Measurements from ENCODE around the gene ESR2. TPM values are rescaled to one million over a fixed set of nuclear protein-coding genes. Genes with fewer than 3 reads are reported as not detected.

The ESR2 gene
- total and polyA plus RNA-seq, 4 experiments from 2014 or later, result 0.12 to 0.59 TPM; not detected in 2

DNA sequence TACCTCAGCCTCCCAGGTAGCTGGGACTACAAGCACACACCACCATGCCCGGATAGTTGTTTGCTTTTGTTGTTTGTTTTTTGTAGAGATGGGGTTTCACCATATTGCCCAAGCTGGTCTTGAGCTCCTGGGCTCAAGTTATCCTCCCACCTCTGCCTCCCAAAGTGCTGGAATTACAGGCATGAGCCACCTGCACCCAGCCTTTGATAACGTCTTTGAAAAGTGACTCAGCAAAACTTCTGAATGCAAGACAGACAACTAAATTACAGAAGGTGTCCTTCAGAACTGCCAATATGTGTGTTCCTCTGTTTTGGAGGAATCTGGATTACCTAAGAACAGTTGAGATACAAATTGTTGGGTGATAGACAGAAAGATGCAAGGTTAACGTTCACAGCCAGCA is 99.8 kb downstream of the ESR2 start:
- no peaks in the 10 kb centered on the region for H3K9me3 ChIP-seq (ENCODE audit: control insufficient read depth in 1 of 2, low read length in 2 of 2)
- no peak overlapping the region for H3K4me3 ChIP-seq (ENCODE audit: low read length in 2 of 2)
- H3K4me1 ChIP-seq (ENCODE audit: insufficient read depth, low read length), result peaks cover 44% of the 10 kb centered on the region
- no peak for DNase-seq
- ChIA-PET POLR2A (ENCODE audit: partially characterized antibody) (interaction anchor here (0.7 to 1.4 kb wide), 4 partner anchors 8 to 341 kb away, joined by 3 to 6 read pairs (median 3); no protein-coding TSS in a partner anchor), CTCF (ENCODE audit: partially characterized antibody) (interaction anchor here (0.8 to 0.9 kb wide), 2 partner anchors 10 to 103 kb away, joined by 3 read pairs; no protein-coding TSS in a partner anchor)
- Mint-ChIP-seq H3K9me3 (peaks cover 0 to 2% (median 0%) of the 10 kb centered on the region in 8 donors), H3K36me3 (peaks cover 47 to 70% of the 10 kb centered on the region in 2 donors), H3K27me3 (no peaks in the 10 kb centered on the region), H3K27ac (peak overlapping the region; percentile 91 to 99 (median 96)), H3K4me1 (peaks cover 44 to 87% (median 58%) of the 10 kb centered on the region in 4 donors), H3K4me3 (peak overlapping the region in 5 of 8 donors; percentile 16 to 61 (median 35))
- H3K36me3 ChIP-seq (ENCODE audit: insufficient read depth, low read length), result peaks cover 12% of the 10 kb centered on the region
- no peaks in the 10 kb centered on the region for H3K27me3 ChIP-seq (ENCODE audit: insufficient read depth, low read length)
- peak overlapping the region; percentile 57 for H3K27ac ChIP-seq (ENCODE audit: low read depth, low read length)
- intact Hi-C loops (cut with micrococcal nuclease), result no loop called here

DNA sequence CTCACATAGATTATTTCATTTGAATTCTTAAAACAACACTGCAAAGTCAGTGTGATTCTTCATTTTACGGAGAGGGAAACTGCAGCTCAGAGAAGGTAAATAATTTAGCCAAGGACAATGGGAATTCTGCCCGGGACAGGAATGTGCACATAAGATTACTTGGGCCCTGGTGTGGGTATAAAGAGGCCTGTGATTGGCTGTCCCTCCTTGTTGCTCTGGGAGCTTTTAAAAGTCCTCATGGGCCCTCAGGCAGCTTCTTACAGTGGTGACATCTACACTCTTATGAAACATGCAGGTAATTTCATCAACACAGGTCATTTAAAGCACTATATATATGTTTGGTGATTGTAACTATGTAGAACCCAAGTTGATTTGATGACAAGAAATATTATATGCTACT is 100.3 kb downstream of the ESR2 start:
- no peak for DNase-seq
- Histone ChIP-seq H3K27me3 (ENCODE audit: insufficient read depth, low read length) (no peaks in the 10 kb centered on the region), H3K4me1 (ENCODE audit: insufficient read depth, low read length) (peaks cover 44% of the 10 kb centered on the region), H3K4me3 (ENCODE audit: low read length in 2 of 2) (no peak overlapping the region), H3K9me3 (ENCODE audit: control insufficient read depth in 1 of 2, low read length in 2 of 2) (no peaks in the 10 kb centered on the region), H3K36me3 (ENCODE audit: insufficient read depth, low read length) (peaks cover 13% of the 10 kb centered on the region), H3K27ac (ENCODE audit: low read depth, low read length) (no peak overlapping the region)
- H3K9me3 Mint-ChIP-seq, result peaks cover 0 to 2% (median 0%) of the 10 kb centered on the region in 8 donors
- peak overlapping the region; percentile 91 to 99 (median 96) for H3K27ac Mint-ChIP-seq
- intact Hi-C loops (cut with micrococcal nuclease), result no loop called here
- ChIA-PET CTCF (ENCODE audit: partially characterized antibody) (interaction anchor here (0.8 to 1.2 kb wide), 2 partner anchors 15 to 104 kb away, joined by 3 read pairs; no protein-coding TSS in a partner anchor), POLR2A (ENCODE audit: partially characterized antibody) (interaction anchor here (1.0 to 1.2 kb wide), 2 partner anchors 9 to 340 kb away, joined by 3 read pairs; no protein-coding TSS in a partner anchor)
- peaks cover 45 to 66% of the 10 kb centered on the region in 2 donors for H3K36me3 Mint-ChIP-seq
- peak overlapping the region in 5 of 8 donors; percentile 2 to 47 (median 35) for H3K4me3 Mint-ChIP-seq
- no peaks in the 10 kb centered on the region for H3K27me3 Mint-ChIP-seq
- H3K4me1 Mint-ChIP-seq, result peaks cover 42 to 83% (median 55%) of the 10 kb centered on the region in 4 donors

DNA sequence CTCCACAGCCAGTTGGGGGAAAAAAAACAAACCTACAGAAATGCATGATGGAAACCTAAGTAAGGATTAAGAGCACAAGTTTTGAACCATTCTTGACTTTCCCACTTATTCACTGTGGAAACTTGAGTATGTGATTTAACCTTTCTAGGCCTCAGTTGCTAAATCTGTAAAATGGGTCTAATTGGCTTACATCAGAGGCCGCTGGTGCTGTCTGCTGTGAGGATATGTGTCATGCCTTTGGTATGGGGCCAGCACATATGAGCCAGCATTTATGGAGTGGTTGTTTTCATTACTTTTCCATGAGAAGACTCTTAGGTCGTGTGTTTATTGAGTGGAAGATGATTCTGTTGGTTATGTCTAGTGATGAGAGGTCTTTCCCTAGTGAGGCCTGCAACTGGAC is 102.4 kb downstream of the ESR2 start:
- Mint-ChIP-seq H3K9me3 (no peaks in the 10 kb centered on the region), H3K36me3 (peaks cover 59 to 71% of the 10 kb centered on the region in 2 donors), H3K4me1 (peaks cover 34 to 62% (median 42%) of the 10 kb centered on the region in 4 donors), H3K27me3 (no peaks in the 10 kb centered on the region), H3K27ac (peak overlapping the region; percentile 14 to 91 (median 75)), H3K4me3 (no peak overlapping the region)
- Histone ChIP-seq H3K27me3 (ENCODE audit: insufficient read depth, low read length) (no peaks in the 10 kb centered on the region), H3K36me3 (ENCODE audit: insufficient read depth, low read length) (peaks cover 23% of the 10 kb centered on the region), H3K4me1 (ENCODE audit: insufficient read depth, low read length) (peaks cover 35% of the 10 kb centered on the region), H3K27ac (ENCODE audit: low read depth, low read length) (no peak overlapping the region), H3K4me3 (ENCODE audit: low read length in 2 of 2) (no peak overlapping the region), H3K9me3 (ENCODE audit: control insufficient read depth in 1 of 2, low read length in 2 of 2) (no peaks in the 10 kb centered on the region)
- ChIA-PET POLR2A (ENCODE audit: partially characterized antibody) (no interaction called here), CTCF (ENCODE audit: partially characterized antibody) (interaction anchor here (1.2 to 1.3 kb wide), 2 partner anchors 11 to 44 kb away, joined by 3 read pairs; no protein-coding TSS in a partner anchor)
- intact Hi-C loops (cut with micrococcal nuclease), result no loop called here
- DNase-seq, result no peak

DNA sequence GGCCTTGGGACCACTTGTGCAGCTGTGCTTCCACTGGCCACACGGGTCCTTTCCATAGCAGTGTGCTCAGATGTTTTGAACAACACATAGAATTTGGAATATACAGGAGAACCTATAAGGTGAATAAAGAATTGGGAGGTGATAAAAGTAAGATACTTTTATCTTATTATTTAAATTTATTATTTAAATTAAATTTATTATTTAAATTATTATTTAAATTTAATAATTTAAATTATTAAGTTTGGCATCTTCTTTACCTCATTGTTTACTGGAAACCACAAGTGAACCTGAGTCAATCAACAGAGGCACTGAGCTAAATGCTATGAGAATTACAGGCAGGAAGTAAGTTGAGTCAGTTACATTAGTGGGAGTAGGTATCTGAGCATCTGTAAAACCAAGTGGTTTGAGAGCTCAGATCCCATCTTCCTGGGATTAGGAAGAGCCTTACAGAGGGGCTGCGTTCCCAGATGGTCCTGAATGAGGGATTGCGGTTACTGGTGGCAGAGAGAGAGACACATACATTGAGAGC is 103.1 kb downstream of the ESR2 start:
- no peaks in the 10 kb centered on the region for H3K27me3 ChIP-seq (ENCODE audit: insufficient read depth, low read length)
- Mint-ChIP-seq H3K27ac (peak overlapping the region in 5 of 7 donors; percentile 17 to 91 (median 77)), H3K36me3 (peaks cover 65 to 77% of the 10 kb centered on the region in 2 donors), H3K4me3 (no peak overlapping the region), H3K4me1 (peaks cover 30 to 55% (median 36%) of the 10 kb centered on the region in 4 donors), H3K9me3 (no peaks in the 10 kb centered on the region), H3K27me3 (no peaks in the 10 kb centered on the region)
- POLR2A ChIA-PET (ENCODE audit: partially characterized antibody), result no interaction called here
- intact Hi-C loops (cut with micrococcal nuclease), result no loop called here
- no peak overlapping the region for H3K4me3 ChIP-seq (ENCODE audit: low read length in 2 of 2)
- peaks cover 28% of the 10 kb centered on the region for H3K36me3 ChIP-seq (ENCODE audit: insufficient read depth, low read length)
- DNase-seq, result no peak
- H3K4me1 ChIP-seq (ENCODE audit: insufficient read depth, low read length), result peaks cover 29% of the 10 kb centered on the region
- CTCF ChIA-PET (ENCODE audit: partially characterized antibody), result interaction anchor here (1.2 to 1.3 kb wide), 2 partner anchors 10 to 45 kb away, joined by 3 read pairs; no protein-coding TSS in a partner anchor
- no peak overlapping the region for H3K27ac ChIP-seq (ENCODE audit: low read depth, low read length)
- no peaks in the 10 kb centered on the region for H3K9me3 ChIP-seq (ENCODE audit: control insufficient read depth in 1 of 2, low read length in 2 of 2)

DNA sequence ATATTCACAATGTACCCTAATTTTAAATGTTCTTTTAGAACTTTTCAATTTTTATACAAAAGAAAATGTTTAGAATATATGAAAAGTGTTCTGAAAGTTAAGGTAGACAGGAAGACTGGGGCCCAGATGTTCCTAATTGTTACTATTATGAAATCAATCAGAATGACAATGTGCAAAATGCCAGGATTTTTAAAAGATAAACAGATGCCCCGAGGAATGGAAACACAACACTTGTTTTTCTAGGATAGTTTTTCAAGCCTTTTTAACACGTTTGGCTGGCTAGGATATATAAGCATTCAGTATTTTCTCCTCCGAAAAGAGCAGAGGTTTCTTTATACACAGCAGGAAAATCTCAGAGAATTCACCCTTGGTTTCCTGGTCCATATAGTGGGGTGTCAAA is 106.8 kb downstream of the ESR2 start:
- Histone ChIP-seq H3K4me1 (ENCODE audit: insufficient read depth, low read length) (no peaks in the 10 kb centered on the region), H3K4me3 (ENCODE audit: low read length in 2 of 2) (no peak overlapping the region), H3K27ac (ENCODE audit: low read depth, low read length) (no peak overlapping the region), H3K36me3 (ENCODE audit: insufficient read depth, low read length) (peaks cover 35% of the 10 kb centered on the region), H3K27me3 (ENCODE audit: insufficient read depth, low read length) (no peaks in the 10 kb centered on the region), H3K9me3 (ENCODE audit: control insufficient read depth in 1 of 2, low read length in 2 of 2) (no peaks in the 10 kb centered on the region)
- POLR2A ChIA-PET (ENCODE audit: partially characterized antibody), result no interaction called here
- Mint-ChIP-seq H3K27ac (no peak overlapping the region), H3K4me1 (peaks cover 6 to 18% (median 9%) of the 10 kb centered on the region in 4 donors), H3K27me3 (no peaks in the 10 kb centered on the region), H3K36me3 (peaks cover 70 to 73% of the 10 kb centered on the region in 2 donors), H3K9me3 (no peaks in the 10 kb centered on the region), H3K4me3 (no peak overlapping the region)
- no peak for DNase-seq
- intact Hi-C loops (cut with micrococcal nuclease), result no loop called here
- CTCF ChIA-PET (ENCODE audit: partially characterized antibody), result no interaction called here

DNA sequence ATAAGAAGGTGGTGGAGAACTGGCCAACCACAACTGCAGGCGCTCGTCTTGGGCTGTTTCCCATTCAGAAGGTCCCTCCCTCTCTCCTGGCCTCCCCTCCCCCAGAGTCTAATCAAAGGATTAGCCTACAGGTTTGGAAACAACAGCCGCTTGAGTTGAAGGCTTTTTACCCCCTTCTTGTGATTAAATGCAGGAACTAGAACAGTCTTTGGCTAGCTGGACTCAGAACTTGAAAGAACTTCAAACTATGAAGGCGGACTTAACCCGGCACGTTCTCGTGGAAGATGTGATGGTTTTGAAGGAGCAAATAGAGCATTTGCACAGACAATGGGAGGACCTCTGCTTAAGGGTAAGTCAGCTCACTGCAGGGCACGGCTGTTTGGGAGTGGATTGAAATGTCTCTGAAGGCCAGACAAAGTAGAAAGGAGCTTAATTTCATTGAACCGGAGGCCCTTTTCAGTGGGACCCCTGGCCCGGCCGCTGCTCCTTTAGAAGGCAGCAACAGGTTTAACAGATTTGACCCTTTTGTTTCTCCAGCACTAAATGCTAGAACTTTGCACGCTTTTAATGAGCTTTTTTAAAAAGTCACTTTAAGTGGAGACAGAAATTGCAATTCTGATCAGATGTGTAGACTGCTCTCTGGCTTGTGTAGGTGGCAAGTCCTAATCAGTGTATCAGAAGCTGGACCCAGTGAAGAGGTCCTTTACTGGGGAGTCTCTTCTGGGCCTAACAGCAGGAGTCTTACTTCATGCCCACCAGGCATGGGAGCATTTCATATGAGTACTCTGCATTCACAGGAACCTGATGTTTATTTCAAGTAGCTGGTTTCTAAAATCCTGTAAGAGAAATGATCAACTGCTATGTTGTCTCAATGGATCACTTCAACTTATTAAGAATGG is 107.7 kb downstream of the ESR2 start:
- no peaks in the 10 kb centered on the region for H3K4me1 ChIP-seq (ENCODE audit: insufficient read depth, low read length)
- ChIA-PET POLR2A (ENCODE audit: partially characterized antibody) (interaction anchor here (1.2 kb wide), 1 partner anchor 8 kb away, joined by 6 read pairs; no protein-coding TSS in a partner anchor), CTCF (ENCODE audit: partially characterized antibody) (no interaction called here)
- Mint-ChIP-seq H3K4me3 (no peak overlapping the region), H3K27me3 (no peaks in the 10 kb centered on the region), H3K9me3 (no peaks in the 10 kb centered on the region), H3K4me1 (peaks cover 4 to 11% (median 6%) of the 10 kb centered on the region in 4 donors), H3K36me3 (peaks cover 65 to 69% of the 10 kb centered on the region in 2 donors), H3K27ac (peak overlapping the region in 3 of 7 donors; percentile 8 to 41 (median 36))
- H3K27ac ChIP-seq (ENCODE audit: low read depth, low read length), result no peak overlapping the region
- no peak for DNase-seq
- H3K9me3 ChIP-seq (ENCODE audit: control insufficient read depth in 1 of 2, low read length in 2 of 2), result no peaks in the 10 kb centered on the region
- H3K27me3 ChIP-seq (ENCODE audit: insufficient read depth, low read length), result no peaks in the 10 kb centered on the region
- intact Hi-C loops (cut with micrococcal nuclease), result no loop called here
- H3K4me3 ChIP-seq (ENCODE audit: low read length in 2 of 2), result no peak overlapping the region
- peaks cover 38% of the 10 kb centered on the region for H3K36me3 ChIP-seq (ENCODE audit: insufficient read depth, low read length)

DNA sequence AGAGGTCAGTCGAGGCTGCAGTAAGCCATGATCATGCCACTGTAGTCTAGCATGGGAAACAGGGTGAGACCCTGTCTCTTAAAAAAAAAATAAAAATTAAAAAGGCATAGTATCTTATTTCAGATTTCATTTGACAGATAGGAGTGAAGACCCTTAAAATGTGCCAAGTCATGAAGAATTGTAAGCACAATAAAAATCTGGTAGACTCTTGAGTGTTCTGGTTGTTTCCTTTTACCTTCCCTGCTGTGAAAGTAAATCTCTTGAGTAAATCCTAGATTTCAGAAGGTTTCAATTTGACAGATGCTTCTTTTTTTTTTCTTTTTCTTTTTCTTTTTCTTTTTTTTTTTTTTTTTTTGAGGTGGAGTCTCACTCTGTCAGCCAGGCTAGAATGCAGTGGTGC is 109.0 kb downstream of the ESR2 start:
- Mint-ChIP-seq H3K4me3 (no peak overlapping the region), H3K36me3 (peaks cover 61 to 64% of the 10 kb centered on the region in 2 donors), H3K27me3 (no peaks in the 10 kb centered on the region), H3K4me1 (peaks cover 4 to 5% (median 4%) of the 10 kb centered on the region in 4 donors), H3K27ac (peak overlapping the region in 3 of 7 donors; percentile 1 to 60 (median 37)), H3K9me3 (no peaks in the 10 kb centered on the region)
- no peak overlapping the region for H3K27ac ChIP-seq (ENCODE audit: low read depth, low read length)
- no peak overlapping the region for H3K4me3 ChIP-seq (ENCODE audit: low read length in 2 of 2)
- ChIA-PET POLR2A (ENCODE audit: partially characterized antibody) (no interaction called here), CTCF (ENCODE audit: partially characterized antibody) (no interaction called here)
- H3K36me3 ChIP-seq (ENCODE audit: insufficient read depth, low read length), result peaks cover 33% of the 10 kb centered on the region
- no peaks in the 10 kb centered on the region for H3K27me3 ChIP-seq (ENCODE audit: insufficient read depth, low read length)
- no peak for DNase-seq
- intact Hi-C loops (cut with micrococcal nuclease), result no loop called here
- no peaks in the 10 kb centered on the region for H3K4me1 ChIP-seq (ENCODE audit: insufficient read depth, low read length)
- H3K9me3 ChIP-seq (ENCODE audit: control insufficient read depth in 1 of 2, low read length in 2 of 2), result no peaks in the 10 kb centered on the region
